Hepatocyte (in vitro differentiated cells): ENCODE results near the gene EYS. TPM values are rescaled to one million over a fixed set of nuclear protein-coding genes. Genes with fewer than 3 reads are reported as not detected.

Experiments used
- DNase-seq: peaks from one replicate; pipeline ENCODE4 v3.0.0-alpha.2; 2016; ENCODE audit warnings: low spot score
- H2AFZ ChIP-seq: fragments of 200-600 bp; sonication (generic); 2 replicates; pipeline ENCODE4 v1.6.0; 2016; ENCODE audit warnings: antibody characterized with exemption, mild to moderate bottlenecking
- H3K27ac ChIP-seq: fragments of 200-600 bp; sonication (generic); 2 replicates; pipeline ENCODE4 v1.5.1; 2016; ENCODE audit warnings: mild to moderate bottlenecking
- H3K27me3 ChIP-seq: fragments of 200-600 bp; sonication (generic); 2 replicates; pipeline ENCODE4 v1.6.1; 2016
- H3K36me3 ChIP-seq: fragments of 200-600 bp; sonication (generic); replicated peaks from 2 replicates; pipeline ENCODE4 v1.5.1; 2016; ENCODE audit warnings: low read depth; ENCODE audit not compliant: insufficient read depth
- H3K4me1 ChIP-seq: fragments of 200-600 bp; sonication (generic); 2 replicates; pipeline ENCODE4 v1.5.1; 2016; ENCODE audit warnings: mild to moderate bottlenecking, moderate library complexity; ENCODE audit not compliant: insufficient read depth
- H3K4me2 ChIP-seq: fragments of 200-600 bp; sonication (generic); 2 replicates; pipeline ENCODE4 v1.6.0; 2016
- H3K4me3 ChIP-seq: fragments of 200-600 bp; sonication (generic); 2 replicates; pipeline ENCODE4 v1.5.1; 2016; ENCODE audit warnings: mild to moderate bottlenecking
- H3K79me2 ChIP-seq: fragments of 200-600 bp; sonication (generic); 2 replicates; pipeline ENCODE4 v1.6.0; 2017; ENCODE audit warnings: mild to moderate bottlenecking
- H3K9me2 ChIP-seq: fragments of 200-600 bp; sonication (generic); replicated peaks from 2 replicates; pipeline ENCODE4 v1.6.0; 2017; ENCODE audit warnings: mild to moderate bottlenecking; ENCODE audit not compliant: insufficient read depth
- H3K9me3 ChIP-seq: fragments of 200-600 bp; sonication (generic); 2 replicates; pipeline ENCODE4 v1.5.1; 2016; ENCODE audit warnings: low read depth, mild to moderate bottlenecking
- H4K20me1 ChIP-seq: fragments of 200-600 bp; sonication (generic); 2 replicates; pipeline ENCODE4 v1.6.0; 2016; ENCODE audit warnings: mild to moderate bottlenecking; ENCODE audit not compliant: insufficient read depth, poor library complexity, severe bottlenecking
- EZH2 ChIP-seq: fragments of 200-600 bp; sonication (generic); IDR thresholded peaks from 2 replicates; pipeline ENCODE4 v1.6.1; 2016; ENCODE audit warnings: antibody characterized with exemption, mild to moderate bottlenecking, borderline replicate concordance
- EZH2phosphoT487 ChIP-seq: fragments of 200-600 bp; sonication (generic); IDR thresholded peaks from one replicate; pipeline ENCODE4 v1.6.1; 2018; ENCODE audit warnings: antibody characterized with exemption, mild to moderate bottlenecking, low read depth, moderate library complexity; ENCODE audit not compliant: unreplicated experiment, severe bottlenecking
- WGBS: methylation state at CpG from one replicate; pipeline ENCODE4 v1.1.6; 2016; ENCODE audit warnings: low lambda C conversion rate; ENCODE audit errors: missing lambda C conversion rate; 5-methylcytosine and 5-hydroxymethylcytosine counted together
- polyA plus RNA-seq: library from polyadenylated mRNA; unstranded; fragments of >200 nt; fragmentation: Nextera tagmentation; extraction: Ambion mirVana; gene quantifications from 2 replicates; pipeline ENCODE4 v1.2.1, GENCODE V29; 2016
- total RNA-seq: library from RNA; depleted of rRNA; stranded (reverse); fragments of >200 nt; gene quantifications from 2 replicates; pipeline ENCODE4 v1.2.3, GENCODE V29; 2014
- TF ChIP-seq, protein P1 (sequence below): fragments of 200-600 bp; sonication (generic); IDR thresholded peaks from 2 replicates; pipeline ENCODE4 v1.5.1; 2016; ENCODE audit warnings: antibody characterized with exemption, mild to moderate bottlenecking; ENCODE audit not compliant: poor library complexity

Gene EYS
- total and polyA plus RNA-seq, 2 experiments from 2014 or later = 0.57 to 0.68 TPM

DNA sequence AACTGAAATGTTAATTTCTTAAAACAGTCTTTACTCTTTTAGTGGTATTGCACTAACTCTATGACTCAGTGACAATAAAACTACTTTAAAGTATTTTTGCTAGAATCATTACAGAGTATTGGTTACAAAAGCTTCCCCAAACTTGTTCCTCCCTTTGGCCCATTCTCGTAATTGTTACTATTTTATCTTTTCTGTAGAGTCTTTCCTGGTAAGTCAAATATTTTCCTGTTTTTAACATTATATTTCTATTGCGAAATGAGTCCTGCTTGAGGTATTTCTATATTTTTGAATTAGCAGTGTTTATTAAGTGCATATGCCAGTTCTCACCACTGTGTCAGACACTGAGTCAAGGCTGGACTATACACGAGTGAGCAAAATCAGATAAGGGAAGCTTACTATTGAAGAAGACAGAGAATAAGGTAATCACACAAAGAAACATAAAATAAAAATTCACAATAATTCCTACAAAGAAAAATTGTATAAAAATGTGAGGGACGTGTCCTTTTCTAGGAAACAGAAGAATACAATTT is 970.5 kb downstream of the EYS start:
- no peak for DNase-seq
- H3K4me1 ChIP-seq = no peaks in the 10 kb centered on the region

DNA sequence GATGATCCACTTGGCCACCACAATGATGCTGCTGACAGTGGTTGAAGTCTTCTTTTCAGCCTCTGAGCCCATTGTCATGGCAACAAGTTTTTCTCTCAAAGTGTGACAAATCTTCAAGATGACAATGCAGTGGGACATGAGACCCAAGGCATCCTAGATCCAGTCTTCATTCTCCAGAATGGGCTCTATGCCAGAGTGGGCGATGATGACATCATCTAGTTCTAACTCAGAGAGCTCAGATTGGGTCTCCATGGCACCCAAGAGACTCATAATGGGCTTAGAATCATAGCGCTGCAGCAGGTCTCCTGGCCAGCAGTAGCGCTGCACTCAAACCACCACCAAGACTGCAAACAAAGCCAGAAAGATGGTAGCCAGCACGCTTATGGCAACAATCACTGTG is 973.6 kb downstream of the EYS start:
- H3K4me3 ChIP-seq = no peak overlapping the region
- no peaks in the 10 kb centered on the region for H3K36me3 ChIP-seq
- no peak overlapping the region for H2AFZ ChIP-seq
- no peaks in the 10 kb centered on the region for H3K9me2 ChIP-seq
- H3K4me2 ChIP-seq = no peak overlapping the region
- no peak for TF ChIP-seq EZH2
- no peak for TF ChIP-seq EZH2phosphoT487
- TF ChIP-seq, protein P1, sequence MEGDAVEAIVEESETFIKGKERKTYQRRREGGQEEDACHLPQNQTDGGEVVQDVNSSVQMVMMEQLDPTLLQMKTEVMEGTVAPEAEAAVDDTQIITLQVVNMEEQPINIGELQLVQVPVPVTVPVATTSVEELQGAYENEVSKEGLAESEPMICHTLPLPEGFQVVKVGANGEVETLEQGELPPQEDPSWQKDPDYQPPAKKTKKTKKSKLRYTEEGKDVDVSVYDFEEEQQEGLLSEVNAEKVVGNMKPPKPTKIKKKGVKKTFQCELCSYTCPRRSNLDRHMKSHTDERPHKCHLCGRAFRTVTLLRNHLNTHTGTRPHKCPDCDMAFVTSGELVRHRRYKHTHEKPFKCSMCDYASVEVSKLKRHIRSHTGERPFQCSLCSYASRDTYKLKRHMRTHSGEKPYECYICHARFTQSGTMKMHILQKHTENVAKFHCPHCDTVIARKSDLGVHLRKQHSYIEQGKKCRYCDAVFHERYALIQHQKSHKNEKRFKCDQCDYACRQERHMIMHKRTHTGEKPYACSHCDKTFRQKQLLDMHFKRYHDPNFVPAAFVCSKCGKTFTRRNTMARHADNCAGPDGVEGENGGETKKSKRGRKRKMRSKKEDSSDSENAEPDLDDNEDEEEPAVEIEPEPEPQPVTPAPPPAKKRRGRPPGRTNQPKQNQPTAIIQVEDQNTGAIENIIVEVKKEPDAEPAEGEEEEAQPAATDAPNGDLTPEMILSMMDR = no peak
- 98% methylated on average over 4 of the region's 4 CpGs for WGBS
- H3K27me3 ChIP-seq = no peaks in the 10 kb centered on the region
- no peaks in the 10 kb centered on the region for H3K4me1 ChIP-seq
- no peaks in the 10 kb centered on the region for H3K9me3 ChIP-seq
- H4K20me1 ChIP-seq = no peaks in the 10 kb centered on the region
- no peak overlapping the region for H3K27ac ChIP-seq
- H3K79me2 ChIP-seq = no peaks in the 10 kb centered on the region
- no peak for DNase-seq

More for the DNA sequence above, 970.5 kb downstream of the EYS start:
- no peaks in the 10 kb centered on the region for H3K79me2 ChIP-seq
- H2AFZ ChIP-seq = no peak overlapping the region
- 68% methylated on average over 4 of the region's 4 CpGs for WGBS
- H3K36me3 ChIP-seq = no peaks in the 10 kb centered on the region
- H3K27me3 ChIP-seq = no peaks in the 10 kb centered on the region
- H3K4me3 ChIP-seq = no peak overlapping the region
- TF ChIP-seq EZH2 = no peak
- TF ChIP-seq, protein P1 = no peak
- no peaks in the 10 kb centered on the region for H3K9me2 ChIP-seq
- no peaks in the 10 kb centered on the region for H4K20me1 ChIP-seq
- H3K4me2 ChIP-seq = no peak overlapping the region
- H3K27ac ChIP-seq = no peak overlapping the region
- no peaks in the 10 kb centered on the region for H3K9me3 ChIP-seq

DNA sequence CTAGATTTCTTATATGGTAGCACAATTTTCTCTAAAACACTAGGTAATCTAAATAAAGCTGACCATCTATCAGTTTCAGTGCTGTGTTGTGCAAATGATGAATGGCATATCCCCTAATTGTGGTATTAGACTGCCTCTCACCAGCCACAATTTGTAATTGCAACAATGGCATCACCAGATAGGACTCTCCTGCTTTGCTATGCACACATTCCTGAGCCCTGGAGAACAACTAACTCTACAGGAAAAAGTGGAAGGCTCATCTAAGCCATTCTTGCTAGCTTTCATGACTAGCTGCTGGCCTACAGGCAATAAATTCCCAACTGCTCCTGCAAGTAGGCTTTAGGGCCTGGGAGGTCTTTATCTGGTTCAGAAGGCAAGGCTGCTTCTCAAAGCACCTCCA is 974.1 kb downstream of the EYS start:
- no peak overlapping the region for H3K4me2 ChIP-seq
- DNase-seq = no peak
- no peak overlapping the region for H3K27ac ChIP-seq
- H3K4me1 ChIP-seq = no peaks in the 10 kb centered on the region
- H3K79me2 ChIP-seq = no peaks in the 10 kb centered on the region
- H4K20me1 ChIP-seq = no peaks in the 10 kb centered on the region
- H3K36me3 ChIP-seq = no peaks in the 10 kb centered on the region
- TF ChIP-seq EZH2phosphoT487 = no peak
- TF ChIP-seq, protein P1 = peak; percentile 37
- H3K4me3 ChIP-seq = no peak overlapping the region
- no peaks in the 10 kb centered on the region for H3K9me2 ChIP-seq
- H2AFZ ChIP-seq = no peak overlapping the region
- no peaks in the 10 kb centered on the region for H3K9me3 ChIP-seq
- no peaks in the 10 kb centered on the region for H3K27me3 ChIP-seq

DNA sequence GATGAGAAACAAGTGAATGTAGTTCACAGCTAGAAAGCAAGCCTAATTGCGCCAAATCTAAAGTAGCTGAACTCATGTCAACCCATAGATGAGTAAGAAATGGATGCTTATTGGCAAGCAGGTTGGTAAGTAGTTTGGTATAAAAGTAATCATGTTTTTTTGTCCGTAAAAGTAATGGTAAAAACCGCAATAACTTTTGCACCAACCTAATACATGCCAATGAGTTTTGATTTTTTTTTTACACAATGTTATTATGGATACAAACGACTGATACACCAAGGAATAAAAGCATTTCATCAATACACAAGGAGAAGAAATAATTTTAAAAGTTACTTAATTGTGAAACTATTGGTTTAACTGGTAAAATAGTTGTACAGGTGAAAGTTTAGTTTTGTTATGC is 977.5 kb downstream of the EYS start:
- no peaks in the 10 kb centered on the region for H3K79me2 ChIP-seq
- no peak overlapping the region for H3K4me2 ChIP-seq
- H2AFZ ChIP-seq = no peak overlapping the region
- H3K9me2 ChIP-seq = no peaks in the 10 kb centered on the region
- no peaks in the 10 kb centered on the region for H3K4me1 ChIP-seq
- no peaks in the 10 kb centered on the region for H3K36me3 ChIP-seq
- no peak overlapping the region for H3K27ac ChIP-seq
- H3K4me3 ChIP-seq = no peak overlapping the region
- no peaks in the 10 kb centered on the region for H4K20me1 ChIP-seq
- TF ChIP-seq, protein P1 = no peak
- no peak for TF ChIP-seq EZH2phosphoT487
- no peak for TF ChIP-seq EZH2
- DNase-seq = no peak
- WGBS = 84% methylated on average over 4 of the region's 4 CpGs
- H3K27me3 ChIP-seq = no peaks in the 10 kb centered on the region
- no peaks in the 10 kb centered on the region for H3K9me3 ChIP-seq
